PC-3 (cell line): ENCODE data around the gene EPB41L4A. TPM values are rescaled to one million over a fixed set of nuclear protein-coding genes. Genes with fewer than 3 reads are reported as not detected.
A peak's percentile ranks its signal among the peaks of the same experiment; 100 is the strongest.

Experiments
- ATAC-seq: fragments of 200-7000 bp; cut with Tn5 transposase; 2 replicates; pipeline ENCODE4 v1.9.1; 2020; ENCODE audit warnings: mild to moderate bottlenecking, moderate library complexity
- BruUV-seq: library from RNA; stranded (reverse); fragments of 400-500 nt; replicated peaks from 2 replicates; lab custom pipeline; 2021; lab: Mats Ljungman, UMichigan
- CTCF ChIA-PET: fragments of 300-600 bp; sonication (Branson Sonifier 250); formaldehyde crosslinking; loops from one replicate; lab custom pipeline; 2022; ENCODE audit warnings: antibody characterized with exemption; lab: Charles Lee
- POLR2A ChIA-PET: fragments of 300-600 bp; sonication (Branson Sonifier 250); formaldehyde crosslinking; loops from one replicate; lab custom pipeline; 2022; ENCODE audit warnings: antibody characterized with exemption; ENCODE audit not compliant: unreplicated experiment; lab: Charles Lee
- DNase-seq: peaks from one replicate; pipeline ENCODE4 v3.0.0-alpha.2; 2015
- H2AFZ ChIP-seq: fragments of 300-600 bp; sonication (generic); 2 replicates; pipeline ENCODE4 v1.6.0; 2016; ENCODE audit warnings: antibody characterized with exemption, low read length
- H3F3A ChIP-seq: fragments of 300-600 bp; sonication (generic); one replicate; pipeline ENCODE4 v1.6.0; 2017; ENCODE audit warnings: antibody characterized with exemption, low read length, control low read depth, mild to moderate bottlenecking; ENCODE audit not compliant: unreplicated experiment
- H3K27ac ChIP-seq: fragments of 300-600 bp; sonication (generic); 2 replicates; pipeline ENCODE4 v1.5.1; 2016; ENCODE audit warnings: mild to moderate bottlenecking, low read length
- H3K27me3 ChIP-seq: fragments of 300-600 bp; sonication (generic); 2 replicates; pipeline ENCODE4 v1.6.1; 2016; ENCODE audit warnings: low read length, mixed read lengths
- H3K36me3 ChIP-seq: fragments of 300-600 bp; sonication (generic); 2 replicates; pipeline ENCODE4 v1.6.1; 2016; ENCODE audit warnings: low read depth, mixed run types, low read length, mixed read lengths
- H3K4me1 ChIP-seq: fragments of 300-600 bp; sonication (generic); 2 replicates; pipeline ENCODE4 v1.5.1; 2016; ENCODE audit warnings: low read length; ENCODE audit not compliant: insufficient read depth
- H3K4me2 ChIP-seq: fragments of 300-600 bp; sonication (generic); 2 replicates; pipeline ENCODE4 v1.6.0; 2016; ENCODE audit warnings: low read length
- H3K4me3 ChIP-seq: fragments of 300-600 bp; sonication (generic); 2 replicates; pipeline ENCODE4 v1.5.1; 2016; ENCODE audit warnings: mild to moderate bottlenecking, low read length, mixed read lengths
- H3K79me2 ChIP-seq: fragments of 300-600 bp; sonication (generic); 2 replicates; pipeline ENCODE4 v1.6.1; 2017; ENCODE audit warnings: low read length, mixed read lengths
- H3K9ac ChIP-seq: fragments of 300-600 bp; sonication (generic); 2 replicates; pipeline ENCODE4 v1.6.0; 2016; ENCODE audit warnings: mild to moderate bottlenecking, low read length
- H3K9me2 ChIP-seq: fragments of 300-600 bp; sonication (generic); replicated peaks from 2 replicates; pipeline ENCODE4 v1.6.1; 2016; ENCODE audit warnings: mixed run types, low read length, mixed read lengths
- H3K9me3 ChIP-seq: fragments of 300-600 bp; sonication (generic); 2 replicates; pipeline ENCODE4 v1.6.1; 2016; ENCODE audit warnings: low read length, mixed read lengths
- H4K20me1 ChIP-seq: fragments of 300-600 bp; sonication (generic); 2 replicates; pipeline ENCODE4 v1.6.1; 2016; ENCODE audit warnings: low read length, mixed read lengths
- EZH2 ChIP-seq: fragments of 300-600 bp; sonication (generic); IDR thresholded peaks from one replicate; pipeline ENCODE4 v1.6.1; 2017; ENCODE audit warnings: antibody characterized with exemption, mild to moderate bottlenecking, low read length; ENCODE audit not compliant: unreplicated experiment
- EZH2phosphoT487 ChIP-seq: fragments of 300-600 bp; sonication (generic); IDR thresholded peaks from 2 replicates; pipeline ENCODE4 v1.6.1; 2018; ENCODE audit warnings: mild to moderate bottlenecking, antibody characterized with exemption, low read length, borderline replicate concordance
- intact Hi-C: fragments of 100-400 bp; cut with micrococcal nuclease; formaldehyde crosslinking; loops from 2 replicates; pipeline ENCODE4 v1.9.0; 2023
- total RNA-seq: library from RNA; depleted of rRNA; stranded (reverse); fragments of >200 nt; gene quantifications from 2 replicates; pipeline ENCODE4 v1.2.3, GENCODE V29; 2014
- TF ChIP-seq, protein P1 (sequence below): fragments of 300-600 bp; sonication (generic); conservative IDR thresholded peaks from 2 replicates; pipeline ENCODE4 v1.5.1; 2017; ENCODE audit warnings: antibody characterized with exemption, low read depth, mild to moderate bottlenecking, low read length

EPB41L4A gene
- total RNA-seq, 1 experiment from 2014 or later = not detected

DNA sequence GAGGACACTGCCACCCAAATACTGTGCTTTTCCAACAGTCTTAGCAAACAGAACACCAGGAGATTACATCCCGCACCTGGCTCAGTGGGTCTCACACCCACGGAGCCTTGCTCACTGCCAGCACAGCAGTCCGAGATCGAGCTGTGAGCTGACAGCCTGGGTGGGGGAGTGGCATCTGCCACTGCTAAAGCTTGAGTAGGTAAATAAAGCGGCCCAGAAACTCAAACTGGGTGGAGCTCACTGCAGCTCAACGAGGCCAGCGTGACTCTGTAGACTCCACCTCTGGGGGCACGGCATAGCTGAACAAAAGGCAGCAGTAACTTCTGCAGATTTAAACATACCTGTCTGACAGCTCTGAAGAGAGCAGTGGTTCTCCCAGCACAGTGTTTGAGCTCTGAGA is 28.8 kb downstream of the EPB41L4A start:
- intact Hi-C loops = no loop called here
- no peaks in the 10 kb centered on the region for H3F3A ChIP-seq
- H3K4me1 ChIP-seq = no peaks in the 10 kb centered on the region
- H3K4me3 ChIP-seq = no peak overlapping the region
- peaks cover 51% of the 10 kb centered on the region for H3K27me3 ChIP-seq
- BruUV-seq = no TSS peak
- H4K20me1 ChIP-seq = no peaks in the 10 kb centered on the region
- ATAC-seq = peak; percentile 29; the same call in 1 of the 2 replicates
- H3K4me2 ChIP-seq = no peak overlapping the region
- peak; percentile 6 for DNase-seq
- H3K9ac ChIP-seq = no peak overlapping the region
- H2AFZ ChIP-seq = no peak overlapping the region
- no peaks in the 10 kb centered on the region for H3K79me2 ChIP-seq
- TF ChIP-seq, protein P1, sequence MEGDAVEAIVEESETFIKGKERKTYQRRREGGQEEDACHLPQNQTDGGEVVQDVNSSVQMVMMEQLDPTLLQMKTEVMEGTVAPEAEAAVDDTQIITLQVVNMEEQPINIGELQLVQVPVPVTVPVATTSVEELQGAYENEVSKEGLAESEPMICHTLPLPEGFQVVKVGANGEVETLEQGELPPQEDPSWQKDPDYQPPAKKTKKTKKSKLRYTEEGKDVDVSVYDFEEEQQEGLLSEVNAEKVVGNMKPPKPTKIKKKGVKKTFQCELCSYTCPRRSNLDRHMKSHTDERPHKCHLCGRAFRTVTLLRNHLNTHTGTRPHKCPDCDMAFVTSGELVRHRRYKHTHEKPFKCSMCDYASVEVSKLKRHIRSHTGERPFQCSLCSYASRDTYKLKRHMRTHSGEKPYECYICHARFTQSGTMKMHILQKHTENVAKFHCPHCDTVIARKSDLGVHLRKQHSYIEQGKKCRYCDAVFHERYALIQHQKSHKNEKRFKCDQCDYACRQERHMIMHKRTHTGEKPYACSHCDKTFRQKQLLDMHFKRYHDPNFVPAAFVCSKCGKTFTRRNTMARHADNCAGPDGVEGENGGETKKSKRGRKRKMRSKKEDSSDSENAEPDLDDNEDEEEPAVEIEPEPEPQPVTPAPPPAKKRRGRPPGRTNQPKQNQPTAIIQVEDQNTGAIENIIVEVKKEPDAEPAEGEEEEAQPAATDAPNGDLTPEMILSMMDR = no peak
- TF ChIP-seq EZH2 (no peak), EZH2phosphoT487 (no peak)
- POLR2A ChIA-PET = no interaction called here
- no peaks in the 10 kb centered on the region for H3K9me3 ChIP-seq
- H3K9me2 ChIP-seq = no peaks in the 10 kb centered on the region
- CTCF ChIA-PET = no interaction called here
- no peaks in the 10 kb centered on the region for H3K36me3 ChIP-seq
- no peak overlapping the region for H3K27ac ChIP-seq

DNA sequence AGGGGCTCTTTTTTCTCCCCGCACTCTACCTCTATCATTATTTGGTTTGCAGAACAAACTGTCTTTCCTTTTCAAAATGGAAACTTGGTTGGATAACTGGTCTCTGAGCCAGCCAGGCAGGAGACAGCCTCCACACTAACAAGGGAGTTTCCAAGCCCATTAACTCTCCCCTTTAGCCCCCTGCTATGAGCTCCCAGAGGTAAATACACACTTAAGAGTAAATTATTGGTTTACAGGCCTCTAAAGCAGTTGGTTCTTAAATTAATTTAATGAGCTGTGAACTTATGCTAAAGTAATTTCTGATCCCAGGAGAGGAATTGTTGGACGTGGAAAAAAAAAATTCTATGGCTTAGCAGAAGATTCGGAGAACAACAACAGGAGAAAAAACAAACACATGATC is 30.3 kb downstream of the EPB41L4A start:
- TF ChIP-seq EZH2 (no peak), EZH2phosphoT487 (no peak)
- TF ChIP-seq, protein P1 = no peak
- Histone ChIP-seq H3K4me1 (no peaks in the 10 kb centered on the region), H3K36me3 (no peaks in the 10 kb centered on the region), H3K4me3 (no peak overlapping the region), H3K79me2 (no peaks in the 10 kb centered on the region), H3K27me3 (peaks cover 66% of the 10 kb centered on the region), H2AFZ (no peak overlapping the region), H3K27ac (no peak overlapping the region), H4K20me1 (no peaks in the 10 kb centered on the region), H3K9me2 (no peaks in the 10 kb centered on the region), H3K9me3 (no peaks in the 10 kb centered on the region), H3K9ac (no peak overlapping the region), H3F3A (no peaks in the 10 kb centered on the region), H3K4me2 (no peak overlapping the region)
- CTCF ChIA-PET = no interaction called here
- no peak for ATAC-seq
- intact Hi-C loops = no loop called here
- no peak for DNase-seq
- POLR2A ChIA-PET = no interaction called here
- BruUV-seq = no TSS peak

DNA sequence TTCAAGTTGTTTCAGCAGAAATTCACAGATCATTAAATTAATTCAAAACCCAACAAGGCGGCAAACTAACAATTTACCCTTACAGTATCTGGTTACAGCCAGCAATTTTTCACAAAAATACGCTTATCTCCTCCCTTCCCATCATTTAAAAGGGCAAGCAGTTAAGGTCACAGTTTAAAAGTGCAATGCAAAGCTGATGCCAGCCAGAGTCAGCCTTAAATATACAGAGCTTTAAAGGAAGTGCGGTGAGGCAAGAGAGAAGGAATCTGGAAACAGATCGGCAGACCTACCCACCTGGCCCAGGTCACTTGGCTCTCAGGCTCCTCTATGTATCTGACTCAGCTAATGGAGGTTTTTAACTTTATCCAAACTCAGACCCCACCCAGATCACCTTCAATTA is 31.0 kb downstream of the EPB41L4A start:
- TF ChIP-seq EZH2phosphoT487 (no peak), EZH2 (no peak)
- TF ChIP-seq, protein P1 = no peak
- ATAC-seq (no peak), DNase-seq (no peak)
- no TSS peak for BruUV-seq
- Histone ChIP-seq H3K27ac (no peak overlapping the region), H3K79me2 (no peaks in the 10 kb centered on the region), H3K9me3 (no peaks in the 10 kb centered on the region), H3K9me2 (no peaks in the 10 kb centered on the region), H3K36me3 (no peaks in the 10 kb centered on the region), H3K4me2 (no peak overlapping the region), H3K27me3 (peaks cover 72% of the 10 kb centered on the region), H4K20me1 (no peaks in the 10 kb centered on the region), H3K4me1 (no peaks in the 10 kb centered on the region), H3K4me3 (no peak overlapping the region), H3K9ac (no peak overlapping the region), H2AFZ (no peak overlapping the region), H3F3A (no peaks in the 10 kb centered on the region)
- intact Hi-C loops = no loop called here
- POLR2A ChIA-PET = no interaction called here
- CTCF ChIA-PET = no interaction called here
